Glutamatergic neuron (in vitro differentiated cells): Measurements from ENCODE around the gene IMMP2L. TPM values are rescaled to one million over a fixed set of nuclear protein-coding genes. Genes with fewer than 3 reads are reported as not detected.

ENCODE experiments used
- DNase-seq: peaks from one replicate; pipeline ENCODE4 v3.0.0; 2022
- H3K27ac Mint-ChIP-seq: one replicate; pipeline ENCODE4 v1.8.0; 2020; ENCODE audit warnings: mild to moderate bottlenecking, mixed read lengths, inconsistent platforms; ENCODE audit not compliant: unreplicated experiment
- H3K27me3 Mint-ChIP-seq: one replicate; pipeline ENCODE4 v1.8.0; 2020; ENCODE audit warnings: mild to moderate bottlenecking, moderate library complexity, mixed read lengths, inconsistent platforms; ENCODE audit not compliant: unreplicated experiment
- H3K36me3 Mint-ChIP-seq: one replicate; pipeline ENCODE4 v1.8.0; 2020; ENCODE audit warnings: mild to moderate bottlenecking, mixed read lengths, inconsistent platforms; ENCODE audit not compliant: unreplicated experiment
- H3K4me1 Mint-ChIP-seq: one replicate; pipeline ENCODE4 v1.8.0; 2020; ENCODE audit warnings: mild to moderate bottlenecking, low read depth, mixed read lengths, inconsistent platforms; ENCODE audit not compliant: unreplicated experiment
- H3K4me3 Mint-ChIP-seq: one replicate; pipeline ENCODE4 v1.8.0; 2020; ENCODE audit warnings: mild to moderate bottlenecking, mixed read lengths, inconsistent platforms; ENCODE audit not compliant: unreplicated experiment
- H3K9me3 Mint-ChIP-seq: one replicate; pipeline ENCODE4 v1.8.0; 2020; ENCODE audit warnings: mild to moderate bottlenecking, moderate library complexity, mixed read lengths, inconsistent platforms; ENCODE audit not compliant: unreplicated experiment
- CTCF ChIP-seq: fragments of 200-600 bp; sonication (generic); IDR thresholded peaks from one replicate; pipeline ENCODE4 v1.5.0; 2021; ENCODE audit not compliant: partially characterized antibody, unreplicated experiment
- total RNA-seq: library from RNA; stranded (reverse); fragmentation: NEBNext Ultra II Directional; extraction: Animal tissue kit (Norgen Biotek cat#: 25700); gene quantifications from one replicate; pipeline ENCODE4 v1.2.1, GENCODE V29; 2021; ENCODE audit not compliant: unreplicated experiment

Gene IMMP2L
- total RNA-seq, 1 donor from 2014 or later: 9.6 TPM

- Mint-ChIP-seq H3K4me1 (peaks cover 11% of the 10 kb centered on the region), H3K4me3 (no peak overlapping the region), H3K36me3 (no peaks in the 10 kb centered on the region), H3K27ac (no peak overlapping the region), H3K27me3 (no peaks in the 10 kb centered on the region), H3K9me3 (peaks cover 3% of the 10 kb centered on the region)
- DNase-seq: no peak
- no peak for TF ChIP-seq CTCF
Observed at GRCh38 chr7:111164442-111164841, 397.9 kb downstream of the IMMP2L start.

GRCh38 chr7:111162692-111163091 lies 399.6 kb downstream of the IMMP2L start:
- no peak for TF ChIP-seq CTCF
- H3K27me3 Mint-ChIP-seq: no peaks in the 10 kb centered on the region

GRCh38 chr7:111160297-111160696 lies 402.0 kb downstream of the IMMP2L start:
- no peaks in the 10 kb centered on the region for H3K36me3 Mint-ChIP-seq
- no peak overlapping the region for H3K27ac Mint-ChIP-seq
- TF ChIP-seq CTCF: no peak
- no peaks in the 10 kb centered on the region for H3K9me3 Mint-ChIP-seq
- DNase-seq: no peak
- no peaks in the 10 kb centered on the region for H3K27me3 Mint-ChIP-seq
- H3K4me1 Mint-ChIP-seq: peaks cover 11% of the 10 kb centered on the region
- no peak overlapping the region for H3K4me3 Mint-ChIP-seq

More at GRCh38 chr7:111162692-111163091, 399.6 kb downstream of the IMMP2L start:
- no peak for DNase-seq
- Mint-ChIP-seq H3K36me3 (no peaks in the 10 kb centered on the region), H3K27ac (no peak overlapping the region), H3K4me3 (no peak overlapping the region), H3K9me3 (peaks cover 3% of the 10 kb centered on the region), H3K4me1 (no peaks in the 10 kb centered on the region)

GRCh38 chr7:111159426-111159825 lies 402.9 kb downstream of the IMMP2L start:
- H3K36me3 Mint-ChIP-seq: no peaks in the 10 kb centered on the region
- TF ChIP-seq CTCF: no peak
- no peak for DNase-seq
- peaks cover 11% of the 10 kb centered on the region for H3K4me1 Mint-ChIP-seq
- H3K9me3 Mint-ChIP-seq: no peaks in the 10 kb centered on the region
- H3K27me3 Mint-ChIP-seq: no peaks in the 10 kb centered on the region
- H3K27ac Mint-ChIP-seq: no peak overlapping the region
- H3K4me3 Mint-ChIP-seq: no peak overlapping the region

- no peak for DNase-seq
- H3K4me3 Mint-ChIP-seq: no peak overlapping the region
- no peaks in the 10 kb centered on the region for H3K4me1 Mint-ChIP-seq
- H3K9me3 Mint-ChIP-seq: no peaks in the 10 kb centered on the region
- H3K27ac Mint-ChIP-seq: no peak overlapping the region
- no peaks in the 10 kb centered on the region for H3K36me3 Mint-ChIP-seq
- TF ChIP-seq CTCF: no peak
- no peaks in the 10 kb centered on the region for H3K27me3 Mint-ChIP-seq
Observed at GRCh38 chr7:111150709-111151108, 411.6 kb downstream of the IMMP2L start.
